ENCODE measurements around the gene NEDD4L. TPM values are rescaled to one million over a fixed set of nuclear protein-coding genes. Genes with fewer than 3 reads are reported as not detected.

Gene NEDD4L
- total and polyA plus RNA-seq, 10 of the 15 experiments (the other 5 are each of a cell fraction or from before 2014, with no cell fraction given): 7.4 to 24.0 (median 17.7) TPM

- no peaks in the 10 kb centered on the region for H3K27me3 ChIP-seq (replicated peaks in 1 of 2; ENCODE audit: control insufficient read depth in 2 of 2, insufficient read depth in 2 of 2, low read length in 1 of 2)
- no peaks in the 10 kb centered on the region for H3K36me3 ChIP-seq (ENCODE audit: control insufficient read depth in 2 of 2, insufficient read depth in 2 of 2, low read length in 1 of 2)
- ATAC-seq (peak; percentile 52), DNase-seq (ENCODE audit: low read depth, low spot score) (no peak), FAIRE-seq (no peak)
- H3K9ac ChIP-seq (ENCODE audit: control insufficient read depth, insufficient read depth, low read length): no peak overlapping the region
- WGBS (ENCODE audit: insufficient coverage, insufficient replicate concordance, low lambda C conversion rate, missing lambda C conversion rate): 38% methylated on average over 2 of the region's 2 CpGs
- RAD21 ChIA-PET (ENCODE audit: unreplicated experiment): interaction anchor here (1.1 to 2.5 kb wide), 4 partner anchors 25 to 69 kb away, joined by 3 to 8 read pairs (median 4); no protein-coding TSS in a partner anchor
- no peaks in the 10 kb centered on the region for H3K4me1 ChIP-seq (ENCODE audit: control insufficient read depth, insufficient read depth, low read length)
- no peaks in the 10 kb centered on the region for H4K20me1 ChIP-seq (ENCODE audit: control insufficient read depth, insufficient read depth)
- no peak overlapping the region for H2AFZ ChIP-seq (ENCODE audit: control insufficient read depth, low read depth, low read length)
- CTCF ChIA-PET: interaction anchor here (0.9 to 1.7 kb wide), 4 partner anchors 11 to 222 kb away, joined by 3 read pairs; no protein-coding TSS in a partner anchor
- SMC1A ChIA-PET (ENCODE audit: uncharacterized antibody, unreplicated experiment): interaction anchor here (0.8 to 2.2 kb wide), 5 partner anchors 8 to 23 kb away, joined by 3 to 8 read pairs (median 3); no protein-coding TSS in a partner anchor
- BruUV-seq (replicated peaks): no TSS peak
- intact Hi-C loops (cut with micrococcal nuclease; ENCODE audit: unreplicated experiment) (no loop called here), in situ Hi-C loops (cut with MboI) (no loop called here)
- no peak overlapping the region for H3K4me2 ChIP-seq (ENCODE audit: control insufficient read depth, insufficient read depth)
- no peak overlapping the region for H3K27ac ChIP-seq (ENCODE audit: control insufficient read depth, insufficient read depth)
- no peaks in the 10 kb centered on the region for H3K9me3 ChIP-seq (replicated peaks; ENCODE audit: control insufficient read depth, insufficient read depth, low read length)
- no peaks in the 10 kb centered on the region for H3K79me2 ChIP-seq (ENCODE audit: control insufficient read depth, insufficient read depth, low read length)
- H3K4me3 ChIP-seq: no peak overlapping the region
- POLR2A ChIA-PET: no interaction called here
- TF ChIP-seq RELA (IDR thresholded peaks at IDR 0.05; ENCODE audit: borderline replicate concordance, partially characterized antibody) (no peak), HDAC6 (IDR thresholded peaks at IDR 0.05; ENCODE audit: unreplicated experiment) (no peak), NR2C1 (IDR thresholded peaks at IDR 0.05) (no peak), MLLT1 (IDR thresholded peaks at IDR 0.05) (no peak), CHD2 (IDR thresholded peaks at IDR 0.05; ENCODE audit: borderline replicate concordance, low read depth, low read length) (no peak), FOXK2 (IDR thresholded peaks at IDR 0.05) (no peak), HCFC1 (IDR thresholded peaks at IDR 0.05; ENCODE audit: low read length) (no peak), IKZF1 (conservative IDR thresholded peaks at IDR 0.05) (no peak), ZNF24 (IDR thresholded peaks at IDR 0.05) (no peak), ZNF687 (IDR thresholded peaks at IDR 0.05) (no peak), NFXL1 (IDR thresholded peaks at IDR 0.05; ENCODE audit: borderline replicate concordance) (no peak), ZBED1 (IDR thresholded peaks at IDR 0.05; ENCODE audit: borderline replicate concordance) (no peak), CREM (IDR thresholded peaks at IDR 0.05; ENCODE audit: low read depth) (no peak), PBX3 (IDR thresholded peaks at IDR 0.05; ENCODE audit: insufficient replicate concordance, low read depth, low read length) (no peak), ZBTB4 (CRISPR knock-in tag; IDR thresholded peaks at IDR 0.05) (no peak), RAD51 (IDR thresholded peaks at IDR 0.05) (no peak)
These were observed 220.8 kb downstream of the NEDD4L start for GRCh38 chr18:58264840-58265239.
